ENCODE measurements around the gene GSAP.

GSAP gene

GRCh38 chr7:77330169-77330882 is 85.8 kb downstream of the GSAP start:
- no peak overlapping the region for H3K4me3 ChIP-seq (ENCODE audit: low read depth, low read length)
- TF ChIP-seq CTCF (IDR thresholded peaks at IDR 0.05; ENCODE audit: borderline replicate concordance, insufficient read depth, low read depth, low read length), result no peak

GRCh38 chr7:77329466-77330168 is 86.5 kb downstream of the GSAP start:
- H3K4me3 ChIP-seq (ENCODE audit: low read depth, low read length), result no peak overlapping the region
- no peak for TF ChIP-seq CTCF (IDR thresholded peaks at IDR 0.05; ENCODE audit: borderline replicate concordance, insufficient read depth, low read depth, low read length)

DNA sequence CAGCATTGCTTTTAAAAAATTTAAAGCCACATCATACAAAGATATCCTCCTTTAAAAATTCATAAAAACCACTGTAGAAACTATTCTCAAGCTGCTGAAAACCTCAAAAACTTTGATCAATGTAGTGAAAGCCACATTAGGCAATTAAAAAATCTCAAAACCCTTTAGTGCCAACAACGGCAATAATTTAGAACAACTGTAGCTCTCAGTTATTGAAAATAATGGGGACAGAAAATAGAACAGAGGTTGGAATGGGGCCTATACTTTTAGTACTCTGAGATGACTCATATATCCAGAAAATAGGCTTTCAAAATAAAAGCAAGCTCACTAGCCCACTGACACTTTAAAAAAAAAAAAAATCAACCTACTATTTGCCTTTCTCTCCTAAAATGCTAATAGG is 87.5 kb downstream of the GSAP start:
- no peak overlapping the region for H3K4me3 ChIP-seq (ENCODE audit: low read depth, low read length)
- TF ChIP-seq CTCF (IDR thresholded peaks at IDR 0.05; ENCODE audit: borderline replicate concordance, insufficient read depth, low read depth, low read length), result no peak

DNA sequence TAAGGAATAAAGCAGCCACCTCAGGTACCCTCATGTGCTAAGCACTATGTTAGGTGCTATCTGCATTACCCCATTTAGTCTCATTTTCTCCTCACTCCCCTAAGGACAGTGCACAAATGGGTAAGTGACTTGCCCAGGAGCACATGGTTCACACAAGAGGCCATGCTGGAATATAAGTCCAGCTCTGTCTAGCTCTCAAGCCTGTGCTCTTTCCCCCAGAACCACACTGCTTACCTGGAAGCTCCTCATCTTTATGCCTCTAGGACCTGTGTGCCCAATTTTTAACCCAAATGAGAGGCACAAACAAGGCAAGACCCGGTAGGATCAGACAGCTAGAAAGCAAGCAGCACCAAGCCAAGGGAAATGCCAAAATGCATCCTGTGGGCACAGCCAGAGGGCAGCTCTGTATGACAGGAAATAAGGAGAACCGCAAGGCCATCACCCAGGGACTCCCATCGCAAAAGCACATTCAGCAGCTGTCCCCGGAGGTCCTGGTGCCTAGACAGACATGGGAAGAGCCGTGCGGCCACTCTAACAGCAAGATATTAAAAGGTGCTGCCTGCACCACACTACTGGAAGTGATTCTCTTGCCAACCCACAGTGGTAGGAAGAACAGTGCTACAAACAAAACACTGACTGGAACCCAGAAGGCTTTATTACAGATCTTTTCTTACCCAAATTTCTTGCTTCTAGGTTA is 88.1 kb downstream of the GSAP start:
- no peak overlapping the region for H3K4me3 ChIP-seq (ENCODE audit: low read depth, low read length)
- TF ChIP-seq CTCF (IDR thresholded peaks at IDR 0.05; ENCODE audit: borderline replicate concordance, insufficient read depth, low read depth, low read length), result no peak

DNA sequence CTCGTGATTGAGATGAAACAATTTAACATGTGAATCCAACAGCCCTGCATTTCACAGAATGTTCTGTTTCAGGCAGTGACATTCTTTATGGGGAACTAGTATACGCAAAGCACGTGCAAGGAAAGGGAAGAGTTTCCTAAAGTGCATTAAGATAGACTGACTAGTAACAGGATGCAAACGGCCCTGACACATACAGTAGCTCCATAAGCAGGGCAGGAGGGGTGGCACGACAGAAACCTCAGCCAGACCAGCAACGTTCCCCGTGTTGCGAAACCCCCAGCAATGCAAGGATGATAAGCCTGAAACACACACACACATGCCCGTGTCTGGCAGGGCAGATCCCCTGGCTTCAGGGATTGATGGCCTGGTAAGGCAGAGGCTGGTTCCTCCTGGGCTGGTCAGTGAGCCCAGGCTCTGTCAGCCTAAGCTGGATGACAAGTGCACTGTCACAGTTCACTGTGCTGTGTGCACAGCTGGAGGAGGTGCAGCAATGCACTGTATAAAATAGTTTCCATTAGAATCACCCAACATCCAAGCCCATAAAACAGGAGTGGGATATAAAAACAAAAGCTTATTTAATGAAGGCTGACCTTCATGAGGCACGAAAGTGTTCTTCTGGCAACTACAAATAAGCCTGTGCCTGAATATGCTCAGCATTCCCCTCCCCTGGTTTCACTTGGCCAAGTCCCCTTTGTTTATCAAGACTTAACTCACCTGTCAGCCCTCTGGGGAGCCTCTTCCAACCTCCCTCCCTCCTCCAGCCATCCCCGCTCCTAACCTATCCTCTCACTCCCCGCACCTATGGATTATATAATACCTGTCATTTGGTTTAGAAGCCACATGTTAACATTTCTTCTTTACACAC is 88.8 kb downstream of the GSAP start:
- H3K4me3 ChIP-seq (ENCODE audit: low read depth, low read length), result no peak overlapping the region
- TF ChIP-seq CTCF (IDR thresholded peaks at IDR 0.05; ENCODE audit: borderline replicate concordance, insufficient read depth, low read depth, low read length), result no peak

GRCh38 chr7:77326131-77326530 is 90.0 kb downstream of the GSAP start:
- no peak overlapping the region for H3K4me3 ChIP-seq (ENCODE audit: low read depth, low read length)
- no peak for TF ChIP-seq CTCF (IDR thresholded peaks at IDR 0.05; ENCODE audit: borderline replicate concordance, insufficient read depth, low read depth, low read length)

Data from GM12875 (cell line).